Measurements from ENCODE around the gene TENM3.

Gene TENM3

DNA sequence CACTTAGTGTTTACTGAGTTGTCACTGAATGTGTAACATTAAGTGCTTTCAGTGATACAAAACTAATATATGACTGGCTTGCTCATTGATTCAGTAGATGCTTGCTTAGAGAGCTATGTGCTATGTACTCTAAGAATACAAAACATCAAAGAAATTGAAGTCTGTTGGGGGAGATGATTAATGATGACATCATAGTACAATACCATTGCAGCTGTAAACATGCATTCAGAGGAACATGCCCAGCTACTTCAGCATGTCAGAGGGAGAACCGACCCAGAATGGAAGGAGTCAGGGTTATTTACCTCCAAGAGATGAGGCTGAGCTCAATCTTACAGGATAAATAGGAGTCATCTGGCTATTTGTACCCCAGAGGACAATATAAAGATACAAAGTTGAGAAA, 290.8 kb downstream of the TENM3 start:
- no peak for DNase-seq

GRCh38 chr4:182536221-182536811, 293.1 kb downstream of the TENM3 start:
- DNase-seq: no peak

- no peak for DNase-seq
Observed at GRCh38 chr4:182537031-182537795, 294.0 kb downstream of the TENM3 start.

- no peak for DNase-seq
Observed at GRCh38 chr4:182538031-182538430, 294.8 kb downstream of the TENM3 start.

- DNase-seq: no peak
Observed at GRCh38 chr4:182540496-182540895, 297.3 kb downstream of the TENM3 start.

DNA sequence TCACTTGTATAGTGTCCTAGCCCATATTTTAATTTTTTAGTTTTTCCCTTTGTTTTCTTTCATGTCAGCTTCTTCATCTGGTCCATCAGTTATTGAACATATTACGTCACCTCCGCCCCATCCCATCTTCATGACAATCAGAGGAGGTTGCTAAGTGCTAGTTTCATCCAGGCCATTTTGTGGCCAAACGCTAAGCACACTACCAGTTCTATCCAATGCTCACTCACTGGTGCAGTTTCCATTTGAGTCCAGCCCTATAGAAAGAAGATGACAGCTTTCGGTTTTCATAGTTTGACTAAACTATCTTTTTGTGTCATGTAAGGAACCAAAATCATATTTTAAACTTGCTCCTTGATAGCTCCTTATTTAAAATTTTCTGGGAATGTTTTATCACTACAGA, 304.2 kb downstream of the TENM3 start:
- no peak for DNase-seq

GRCh38 chr4:182548156-182548555, 305.0 kb downstream of the TENM3 start:
- no peak for DNase-seq

DNA sequence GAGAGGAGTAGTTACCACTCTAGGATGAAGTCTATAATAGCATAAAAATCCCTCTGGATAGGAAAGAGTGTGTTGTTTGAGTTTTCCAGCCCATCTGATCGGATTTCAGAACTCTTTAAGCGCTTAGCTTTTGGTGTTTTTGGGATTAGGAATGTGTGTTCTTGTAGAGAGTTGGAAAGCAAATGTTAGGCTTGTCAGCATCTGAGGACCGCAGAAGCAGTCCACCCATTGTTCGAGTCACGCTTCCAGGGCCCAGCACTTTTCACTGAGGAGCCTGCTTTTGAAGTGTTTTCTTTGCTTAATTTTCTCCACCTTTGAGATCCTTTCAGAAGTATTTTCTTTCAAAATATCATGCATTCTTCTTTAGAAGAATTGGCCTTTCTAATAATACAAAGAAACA, 306.2 kb downstream of the TENM3 start:
- DNase-seq: no peak

DNA sequence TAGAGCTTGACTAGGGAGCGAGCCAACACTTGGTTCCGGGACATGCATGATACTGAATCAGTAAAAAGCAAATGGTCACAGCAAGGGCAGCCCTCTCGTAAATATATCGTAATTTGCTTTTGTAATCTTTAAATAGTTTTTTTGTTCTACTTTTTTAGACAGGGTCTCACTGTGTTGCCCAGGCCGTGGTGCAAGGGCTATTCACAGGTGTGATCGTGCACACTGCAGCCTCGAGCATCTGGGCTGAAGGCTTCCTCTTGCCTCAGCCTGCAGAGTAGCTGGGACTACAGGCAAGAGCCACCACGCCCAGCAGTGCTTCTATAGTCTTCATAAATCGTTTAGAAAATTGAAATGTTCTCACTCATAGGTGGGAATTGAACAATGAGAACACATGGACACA, 309.7 kb downstream of the TENM3 start:
- DNase-seq: no peak

DNA sequence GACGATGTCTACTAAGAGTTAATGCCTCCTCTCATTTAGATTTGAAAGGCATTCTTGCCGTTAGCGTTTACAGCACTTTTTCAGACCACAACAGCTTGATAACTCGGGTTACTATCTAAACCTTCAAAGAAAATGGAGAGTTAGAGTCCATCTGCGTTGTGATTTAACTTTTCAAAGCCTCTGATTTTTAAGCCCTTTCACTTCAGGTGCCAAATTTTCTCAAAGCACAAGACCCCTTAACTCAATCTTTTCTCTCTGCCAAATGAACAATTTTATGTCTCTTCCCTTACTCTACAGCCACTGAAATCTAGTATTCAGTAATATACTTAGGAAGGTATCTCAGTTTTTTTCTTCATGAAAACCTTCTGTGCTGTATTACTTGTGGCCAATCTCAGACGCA, 310.5 kb downstream of the TENM3 start:
- no peak for DNase-seq

DNA sequence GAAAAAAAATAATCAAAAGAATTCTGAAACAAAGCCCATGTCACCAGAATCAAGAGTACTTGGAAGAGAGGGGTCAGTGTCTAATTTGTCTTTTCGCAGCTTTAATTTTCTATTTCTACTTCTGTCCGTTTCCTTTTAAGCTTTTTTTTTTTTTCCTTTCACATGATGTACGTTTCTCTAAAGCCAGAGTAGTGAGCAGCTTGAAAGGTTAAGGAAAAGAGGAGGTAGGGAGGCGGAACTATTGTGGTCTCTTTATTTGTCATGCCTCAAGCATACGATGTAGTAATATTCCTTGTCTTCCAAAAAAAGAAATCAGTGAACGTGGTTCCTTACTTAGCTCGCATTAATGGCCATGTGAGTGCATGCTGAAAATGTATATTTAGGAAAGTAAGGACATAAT, 311.5 kb downstream of the TENM3 start:
- no peak for DNase-seq

- DNase-seq: no peak
Observed at GRCh38 chr4:182555997-182556418, 312.8 kb downstream of the TENM3 start.

- no peak for DNase-seq
Observed at GRCh38 chr4:182556580-182556979, 313.4 kb downstream of the TENM3 start.

DNA sequence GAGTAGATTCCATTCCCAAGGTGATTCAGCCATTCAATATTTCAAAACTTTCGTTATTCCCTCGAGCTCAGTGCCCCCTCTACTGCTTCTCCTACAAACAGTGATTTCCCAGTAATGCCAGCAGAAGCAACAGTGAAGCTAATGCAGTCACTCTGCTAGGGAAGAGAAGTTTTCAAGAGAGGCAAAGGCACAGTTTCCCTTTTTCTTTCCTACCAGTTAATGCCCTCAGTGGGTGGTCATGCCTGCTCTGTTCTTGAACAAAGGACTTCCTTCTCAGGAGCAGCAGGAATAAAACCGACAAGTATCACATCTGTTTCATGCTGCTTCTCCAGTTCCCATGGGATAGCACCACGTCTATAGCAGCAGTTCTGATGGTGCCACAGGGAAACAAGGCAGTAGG, 317.2 kb downstream of the TENM3 start:
- DNase-seq: peak; percentile 76 to 84

GRCh38 chr4:182562350-182562749, 319.1 kb downstream of the TENM3 start:
- DNase-seq: no peak

DNA sequence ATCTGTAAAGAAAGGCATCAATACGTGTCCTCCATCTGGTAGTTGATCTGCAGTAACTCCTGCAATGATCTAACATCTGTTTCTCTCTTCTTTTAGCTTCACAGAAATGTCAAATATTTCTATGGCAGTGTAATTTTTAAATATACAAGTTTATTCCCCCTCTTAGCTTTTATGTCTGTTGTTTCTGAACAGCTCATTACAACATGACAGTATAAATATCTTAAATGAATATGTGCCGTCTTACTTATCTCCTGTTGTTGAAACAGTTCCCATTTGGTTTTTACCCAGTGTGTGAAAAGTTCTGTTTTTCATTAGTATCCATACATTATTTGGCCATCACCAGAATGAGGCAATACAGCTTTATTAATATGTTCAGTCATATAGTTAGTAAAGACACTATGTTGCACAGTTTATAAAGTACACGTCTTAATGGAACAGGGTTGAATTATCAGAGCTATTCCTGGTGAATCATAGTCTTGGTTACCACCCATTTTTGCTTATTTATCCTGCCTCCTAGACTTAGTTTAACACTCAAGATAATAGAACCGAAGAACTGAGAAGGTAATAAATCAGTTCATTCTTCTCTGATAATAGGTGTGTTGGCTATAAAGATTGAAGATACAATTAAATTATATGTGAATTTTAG, 321.6 kb downstream of the TENM3 start:
- no peak for DNase-seq

DNA sequence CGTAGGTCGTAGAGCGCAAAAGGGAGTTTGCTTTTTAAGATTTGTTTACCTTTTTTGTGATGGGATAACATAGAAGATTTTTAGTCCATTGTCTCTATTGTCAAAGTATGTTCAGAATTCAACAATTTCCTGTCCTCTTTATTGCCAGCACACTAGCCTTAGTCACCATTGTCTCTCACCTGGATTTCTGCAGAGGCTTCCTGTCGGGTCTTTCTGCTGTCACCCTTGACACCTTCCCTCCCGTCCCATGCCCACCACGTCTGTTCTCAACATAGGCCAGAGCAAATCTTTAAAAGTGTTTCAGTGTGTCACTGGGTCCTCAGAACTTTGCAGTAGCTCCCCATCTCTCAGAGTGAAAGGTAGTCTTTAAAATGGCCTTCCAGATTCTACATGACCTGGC, 323.9 kb downstream of the TENM3 start:
- DNase-seq: no peak

DNA sequence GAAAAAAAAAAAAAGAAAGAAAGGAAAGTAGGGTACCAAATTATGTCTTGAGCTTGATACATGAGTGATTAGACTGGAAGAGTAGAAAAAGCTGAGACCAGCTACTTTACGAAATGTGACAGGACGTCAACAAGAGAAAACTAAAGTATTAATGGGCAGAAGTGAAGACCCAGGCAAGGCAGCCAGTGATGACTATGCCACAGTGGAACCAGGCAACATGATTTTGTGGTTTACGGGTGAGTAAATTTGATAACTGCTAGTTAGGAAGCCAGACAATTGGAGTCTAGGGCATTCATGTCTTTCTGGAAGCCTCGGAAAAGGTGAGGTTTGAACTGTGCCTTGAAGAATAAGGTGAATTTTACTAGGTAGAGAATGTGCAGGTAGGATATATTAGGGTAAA, 326.4 kb downstream of the TENM3 start:
- no peak for DNase-seq

DNA sequence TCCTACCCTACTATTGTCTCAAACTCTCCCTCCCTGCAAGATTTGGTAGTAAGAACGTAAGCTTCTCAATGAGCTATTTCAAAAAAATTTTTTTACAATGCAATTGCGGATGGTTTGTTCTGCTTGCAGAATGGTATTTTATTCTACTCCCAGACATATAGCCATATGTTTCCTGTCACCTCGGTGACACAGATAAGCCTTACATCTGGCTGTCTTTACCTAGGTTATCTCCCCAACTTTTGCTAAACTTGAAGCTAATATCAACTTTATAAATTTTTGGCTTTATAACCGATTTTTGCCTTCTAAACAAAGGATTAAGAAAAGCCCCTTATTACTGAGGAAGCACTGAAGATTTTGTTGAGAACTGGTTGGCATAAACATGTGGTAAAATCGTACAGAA, 331.5 kb downstream of the TENM3 start:
- DNase-seq: no peak

- DNase-seq: no peak
Observed at GRCh38 chr4:182575225-182575624, 332.0 kb downstream of the TENM3 start.

- no peak for DNase-seq
Observed at GRCh38 chr4:182576601-182577289, 333.5 kb downstream of the TENM3 start.

- no peak for DNase-seq
Observed at GRCh38 chr4:182577411-182577810, 334.2 kb downstream of the TENM3 start.

DNA sequence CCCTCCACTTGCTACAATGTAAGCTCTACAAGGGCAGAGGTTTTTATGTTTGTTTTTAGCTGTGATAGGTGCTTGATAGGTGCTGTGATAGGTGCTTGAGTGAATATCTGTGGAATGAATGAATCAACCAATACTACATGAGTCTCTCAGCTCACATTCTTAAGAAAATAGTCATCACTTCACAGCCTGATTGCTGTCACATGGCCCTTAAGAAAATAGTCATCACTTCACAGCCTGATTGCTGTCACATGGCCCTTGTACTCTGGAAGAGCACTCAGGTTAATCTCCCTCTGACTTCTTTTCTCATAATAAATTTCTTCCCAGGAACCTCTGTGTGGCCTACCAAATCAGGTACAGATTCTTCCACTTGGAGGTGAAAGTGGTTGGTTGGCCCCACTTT, 335.2 kb downstream of the TENM3 start:
- no peak for DNase-seq

- DNase-seq: no peak
Observed at GRCh38 chr4:182582245-182582644, 339.0 kb downstream of the TENM3 start.

All from NCI-H1930 (cell line).